Measurements from ENCODE around the gene FADS6.
A peak's percentile ranks its signal among the peaks of the same experiment; 100 is the strongest.

Gene FADS6

GRCh38 chr17:74833501-74834377 lies 59.7 kb downstream of the FADS6 start:
- Histone ChIP-seq H3K27ac (replicated peaks; ENCODE audit: low read length) (no peak overlapping the region), H3K4me1 (ENCODE audit: control insufficient read depth in 2 of 2, insufficient read depth in 1 of 2, low read depth in 1 of 2, low read length in 2 of 2) (peaks cover 7 to 11% of the 10 kb centered on the region in 2 donors), H3K4me3 (ENCODE audit: low read length in 2 of 2) (no peak overlapping the region)

GRCh38 chr17:74832421-74832820 lies 61.0 kb downstream of the FADS6 start:
- no CpG with 5 or more reads among the region's 9 CpGs for WGBS, 2 donors (ENCODE audit: extremely low coverage in 2 of 2, insufficient read length in 2 of 2, insufficient replicate concordance in 1 of 2)
- Histone ChIP-seq H2AFZ (ENCODE audit: low read length) (no peak overlapping the region), H2BK15ac (ENCODE audit: low read length) (no peak overlapping the region), H3K4me3 (ENCODE audit: low read length in 2 of 2) (no peak overlapping the region), H3K4me2 (ENCODE audit: insufficient read depth, low read length, poor library complexity, severe bottlenecking) (no peak overlapping the region), H2BK12ac (ENCODE audit: low read length) (no peak overlapping the region), H3K36me3 (replicated peaks in 1 of 2; ENCODE audit: control insufficient read depth in 2 of 2, insufficient read depth in 2 of 2, low read length in 2 of 2) (peaks cover 7 to 15% of the 10 kb centered on the region in 2 donors), H3K9ac (ENCODE audit: low read depth, low read length, poor library complexity) (peak overlapping the region; percentile 0), H3K27me3 (ENCODE audit: control insufficient read depth in 3 of 3, insufficient read depth in 3 of 3, low read depth in 1 of 3, low read length in 3 of 3) (no peaks in the 10 kb centered on the region), H3K79me1 (ENCODE audit: low read depth, low read length) (peaks cover 5% of the 10 kb centered on the region), H2AK5ac (ENCODE audit: low read depth, low read length) (no peak overlapping the region), H3K14ac (ENCODE audit: low read length) (no peak overlapping the region), H4K91ac (ENCODE audit: low read depth, low read length, poor library complexity) (no peak overlapping the region), H3K9me3 (replicated peaks in 1 of 2; ENCODE audit: control insufficient read depth in 2 of 2, insufficient read depth in 1 of 2, low read depth in 1 of 2, low read length in 2 of 2) (no peaks in the 10 kb centered on the region), H3K4ac (ENCODE audit: low read length) (no peak overlapping the region), H3K18ac (ENCODE audit: low read length) (no peak overlapping the region), H3K4me1 (ENCODE audit: control insufficient read depth in 2 of 2, insufficient read depth in 1 of 2, low read depth in 1 of 2, low read length in 2 of 2) (peaks cover 7 to 11% of the 10 kb centered on the region in 2 donors), H3K23ac (ENCODE audit: low read depth, low read length, poor library complexity) (peak overlapping the region; percentile 34), H4K8ac (ENCODE audit: low read depth, low read length) (no peak overlapping the region), H3K27ac (replicated peaks; ENCODE audit: low read length) (no peak overlapping the region), H2BK120ac (ENCODE audit: low read depth, low read length) (no peak overlapping the region), H2BK5ac (ENCODE audit: low read length) (no peak overlapping the region)
- DNase-seq (ENCODE audit: low spot score), result no peak

More at GRCh38 chr17:74833501-74834377, 59.7 kb downstream of the FADS6 start:
- Histone ChIP-seq H3K14ac (ENCODE audit: low read length) (peak overlapping the region; percentile 92), H3K9me3 (replicated peaks in 1 of 2; ENCODE audit: control insufficient read depth in 2 of 2, insufficient read depth in 1 of 2, low read depth in 1 of 2, low read length in 2 of 2) (no peaks in the 10 kb centered on the region), H3K27me3 (ENCODE audit: control insufficient read depth in 3 of 3, insufficient read depth in 3 of 3, low read depth in 1 of 3, low read length in 3 of 3) (no peaks in the 10 kb centered on the region), H3K23ac (ENCODE audit: low read depth, low read length, poor library complexity) (no peak overlapping the region), H2AK5ac (ENCODE audit: low read depth, low read length) (no peak overlapping the region), H2BK120ac (ENCODE audit: low read depth, low read length) (no peak overlapping the region), H4K8ac (ENCODE audit: low read depth, low read length) (no peak overlapping the region), H4K91ac (ENCODE audit: low read depth, low read length, poor library complexity) (no peak overlapping the region), H3K79me1 (ENCODE audit: low read depth, low read length) (peaks cover 4% of the 10 kb centered on the region), H3K4ac (ENCODE audit: low read length) (no peak overlapping the region), H3K9ac (ENCODE audit: low read depth, low read length, poor library complexity) (peak overlapping the region; percentile 64), H2BK5ac (ENCODE audit: low read length) (no peak overlapping the region), H3K36me3 (replicated peaks in 1 of 2; ENCODE audit: control insufficient read depth in 2 of 2, insufficient read depth in 2 of 2, low read length in 2 of 2) (peaks cover 7 to 15% of the 10 kb centered on the region in 2 donors), H2BK12ac (ENCODE audit: low read length) (no peak overlapping the region), H2AFZ (ENCODE audit: low read length) (peak overlapping the region; percentile 77), H2BK15ac (ENCODE audit: low read length) (no peak overlapping the region), H3K4me2 (ENCODE audit: insufficient read depth, low read length, poor library complexity, severe bottlenecking) (no peak overlapping the region), H3K18ac (ENCODE audit: low read length) (peak overlapping the region; percentile 50)
- DNase-seq (ENCODE audit: low spot score), result no peak
- no CpG with 5 or more reads among the region's 16 CpGs for WGBS, 2 donors (ENCODE audit: extremely low coverage in 2 of 2, insufficient read length in 2 of 2, insufficient replicate concordance in 1 of 2)

GRCh38 chr17:74831444-74832146 lies 61.8 kb downstream of the FADS6 start:
- DNase-seq (ENCODE audit: low spot score), result no peak
- Histone ChIP-seq H3K4ac (ENCODE audit: low read length) (no peak overlapping the region), H2BK5ac (ENCODE audit: low read length) (peak overlapping the region; percentile 24), H3K18ac (ENCODE audit: low read length) (no peak overlapping the region), H3K23ac (ENCODE audit: low read depth, low read length, poor library complexity) (peak overlapping the region; percentile 34), H2AK5ac (ENCODE audit: low read depth, low read length) (peak overlapping the region; percentile 46), H2BK120ac (ENCODE audit: low read depth, low read length) (no peak overlapping the region), H3K36me3 (replicated peaks in 1 of 2; ENCODE audit: control insufficient read depth in 2 of 2, insufficient read depth in 2 of 2, low read length in 2 of 2) (peaks cover 7 to 13% of the 10 kb centered on the region in 2 donors), H3K4me2 (ENCODE audit: insufficient read depth, low read length, poor library complexity, severe bottlenecking) (no peak overlapping the region), H2BK12ac (ENCODE audit: low read length) (peak overlapping the region; percentile 22), H3K14ac (ENCODE audit: low read length) (no peak overlapping the region), H3K27me3 (ENCODE audit: control insufficient read depth in 3 of 3, insufficient read depth in 3 of 3, low read depth in 1 of 3, low read length in 3 of 3) (no peaks in the 10 kb centered on the region), H3K27ac (replicated peaks; ENCODE audit: low read length) (no peak overlapping the region), H4K91ac (ENCODE audit: low read depth, low read length, poor library complexity) (no peak overlapping the region), H3K9ac (ENCODE audit: low read depth, low read length, poor library complexity) (peak overlapping the region; percentile 21), H3K4me3 (ENCODE audit: low read length in 2 of 2) (no peak overlapping the region), H4K8ac (ENCODE audit: low read depth, low read length) (no peak overlapping the region), H2BK15ac (ENCODE audit: low read length) (no peak overlapping the region), H3K9me3 (replicated peaks in 1 of 2; ENCODE audit: control insufficient read depth in 2 of 2, insufficient read depth in 1 of 2, low read depth in 1 of 2, low read length in 2 of 2) (no peaks in the 10 kb centered on the region), H2AFZ (ENCODE audit: low read length) (no peak overlapping the region), H3K4me1 (ENCODE audit: control insufficient read depth in 2 of 2, insufficient read depth in 1 of 2, low read depth in 1 of 2, low read length in 2 of 2) (peaks cover 7 to 11% of the 10 kb centered on the region in 2 donors), H3K79me1 (ENCODE audit: low read depth, low read length) (peaks cover 5% of the 10 kb centered on the region)
- no CpG with 5 or more reads among the region's 22 CpGs for WGBS, 2 donors (ENCODE audit: extremely low coverage in 2 of 2, insufficient read length in 2 of 2, insufficient replicate concordance in 1 of 2)

DNA sequence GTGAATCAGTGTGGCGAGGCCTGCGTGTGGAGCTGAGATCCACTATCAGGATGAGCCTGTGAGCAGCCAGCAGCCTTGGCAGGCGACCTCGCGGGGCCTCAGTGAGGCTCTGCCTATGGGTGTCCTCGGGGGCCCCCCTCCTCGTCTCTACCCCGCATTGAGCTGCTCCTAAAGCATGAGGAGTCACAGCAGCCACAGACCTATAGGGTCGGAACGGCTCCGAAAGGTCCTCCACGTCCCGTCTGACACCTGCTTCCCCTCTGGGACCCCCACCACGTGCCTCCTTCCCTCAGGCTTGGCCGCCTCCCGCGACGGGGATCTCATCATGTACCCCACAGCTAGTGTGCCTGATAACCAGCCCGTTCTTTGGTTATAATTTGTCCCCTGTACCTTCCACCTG lies 62.6 kb downstream of the FADS6 start:
- Histone ChIP-seq H3K9me3 (replicated peaks in 1 of 2; ENCODE audit: control insufficient read depth in 2 of 2, insufficient read depth in 1 of 2, low read depth in 1 of 2, low read length in 2 of 2) (no peaks in the 10 kb centered on the region), H2BK15ac (ENCODE audit: low read length) (no peak overlapping the region), H3K27ac (replicated peaks; ENCODE audit: low read length) (no peak overlapping the region), H2BK12ac (ENCODE audit: low read length) (no peak overlapping the region), H3K27me3 (ENCODE audit: control insufficient read depth in 3 of 3, insufficient read depth in 3 of 3, low read depth in 1 of 3, low read length in 3 of 3) (no peaks in the 10 kb centered on the region), H2BK120ac (ENCODE audit: low read depth, low read length) (no peak overlapping the region), H2BK5ac (ENCODE audit: low read length) (peak overlapping the region; percentile 53), H4K8ac (ENCODE audit: low read depth, low read length) (no peak overlapping the region), H2AFZ (ENCODE audit: low read length) (no peak overlapping the region), H3K4me2 (ENCODE audit: insufficient read depth, low read length, poor library complexity, severe bottlenecking) (no peak overlapping the region), H3K36me3 (replicated peaks in 1 of 2; ENCODE audit: control insufficient read depth in 2 of 2, insufficient read depth in 2 of 2, low read length in 2 of 2) (peaks cover under 1 to 7% of the 10 kb centered on the region in 2 donors), H4K91ac (ENCODE audit: low read depth, low read length, poor library complexity) (no peak overlapping the region), H3K4ac (ENCODE audit: low read length) (no peak overlapping the region), H2AK5ac (ENCODE audit: low read depth, low read length) (no peak overlapping the region), H3K18ac (ENCODE audit: low read length) (no peak overlapping the region), H3K14ac (ENCODE audit: low read length) (no peak overlapping the region), H3K4me1 (ENCODE audit: control insufficient read depth in 2 of 2, insufficient read depth in 1 of 2, low read depth in 1 of 2, low read length in 2 of 2) (peaks cover 7 to 11% of the 10 kb centered on the region in 2 donors), H3K23ac (ENCODE audit: low read depth, low read length, poor library complexity) (peak overlapping the region; percentile 55), H3K9ac (ENCODE audit: low read depth, low read length, poor library complexity) (no peak overlapping the region), H3K79me1 (ENCODE audit: low read depth, low read length) (peaks cover 3% of the 10 kb centered on the region), H3K4me3 (ENCODE audit: low read length in 2 of 2) (no peak overlapping the region)
- no peak for DNase-seq (ENCODE audit: low spot score)
- WGBS, 2 donors (ENCODE audit: extremely low coverage in 2 of 2, insufficient read length in 2 of 2, insufficient replicate concordance in 1 of 2), result no CpG with 5 or more reads among the region's 19 CpGs

Measured in neuronal stem cell (in vitro differentiated cells).